Stomach (tissue), 9 donors: ENCODE results near the gene PXMP4. TPM values are rescaled to one million over a fixed set of nuclear protein-coding genes. Genes with fewer than 3 reads are reported as not detected.

ENCODE experiments used
- DNase-seq, 2 donors: peaks; one replicate each; pipeline versions ENCODE4 v3.0.0 to v3.0.0-alpha.2; 2013 to 2019
- H3K27ac ChIP-seq, 5 donors: fragments of 200-600 bp in 4 of 5; sonication (generic) in 4 of 5; one replicate each; pipeline ENCODE4 v1.5.1; 2013 to 2019; ENCODE audit warnings: mild to moderate bottlenecking in 1 of 5, moderate library complexity in 1 of 5
- H3K27me3 ChIP-seq, 3 donors: fragments of 200-600 bp; sonication (generic); one replicate each; pipeline ENCODE4 v1.5.1; 2017 to 2019; ENCODE audit warnings: mixed run types in 1 of 3
- H3K36me3 ChIP-seq, 4 donors: fragments of 200-600 bp; sonication (generic); 1 replicate in 3 of 4; 2 replicates in 1 of 4; pipeline ENCODE4 v1.5.1; 2016 to 2019
- H3K4me1 ChIP-seq, 4 donors: fragments of 200-600 bp; sonication (generic); one replicate each; pipeline ENCODE4 v1.5.1; 2016 to 2019
- H3K4me3 ChIP-seq, 4 donors: fragments of 200-600 bp; sonication (generic) in 3 of 4; one replicate each; pipeline ENCODE4 v1.5.1; 2016 to 2019; ENCODE audit warnings: mild to moderate bottlenecking in 1 of 4
- H3K9me3 ChIP-seq, 4 donors: fragments of 200-600 bp; sonication (generic); one replicate each; pipeline ENCODE4 v1.5.1; 2016 to 2019
- CTCF ChIP-seq, 7 experiments: fragments of 450-650 bp in 4 of 7; fragments of 200-600 bp in 3 of 7; sonication (generic) in 3 of 7; IDR thresholded peaks; one replicate each; pipeline ENCODE4 v1.5.1; 2016 to 2019; ENCODE audit warnings: antibody characterized with exemption in 7 of 7, control low read depth in 2 of 7, mild to moderate bottlenecking in 1 of 7
- EP300 ChIP-seq: sonication (generic); formaldehyde crosslinking; IDR thresholded peaks from one replicate; pipeline ENCODE4 v1.6.1; 2017; ENCODE audit warnings: antibody characterized with exemption
- POLR2A ChIP-seq, 4 donors: fragments of 450-650 bp; IDR thresholded peaks; one replicate each; pipeline ENCODE4 v1.6.1; 2016; ENCODE audit warnings: antibody characterized with exemption in 4 of 4, control low read depth in 2 of 4, mild to moderate bottlenecking in 1 of 4, moderate library complexity in 1 of 4
- POLR2AphosphoS5 ChIP-seq, 3 donors: sonication (generic); formaldehyde crosslinking; IDR thresholded peaks; one replicate each; pipeline ENCODE4 v1.6.1; 2016; ENCODE audit warnings: antibody characterized with exemption in 3 of 3
- WGBS, 5 donors: extraction: QIAGEN DNeasy Blood & Tissue Kit in 3 of 5; methylation state at CpG; one replicate each; pipeline versions ENCODE4 v1.1.5 to v1.1.7; 2013 to 2018; 5-methylcytosine and 5-hydroxymethylcytosine counted together
- intact Hi-C: fragments of 100-400 bp; cut with DNase I; formaldehyde crosslinking; loops from one replicate; pipeline ENCODE4 v1.15.1; 2023; ENCODE audit warnings: low total_unique reads
- polyA plus RNA-seq, 3 donors: library from polyadenylated mRNA; stranded (reverse); fragments of 200-250 nt; gene quantifications; one replicate each; pipeline ENCODE4 v1.2.3, GENCODE V29; 2013
- total RNA-seq, 5 donors: library from RNA; depleted of rRNA; stranded (reverse); fragments of >200 nt; gene quantifications; one replicate each; pipeline versions ENCODE4 v1.1.0 to v1.2.3, GENCODE V29; 2014 to 2016
- donor health status: healthy with polysubstance abuse.
- donor health status: Bipolar disorder and iron deficiency.
- donor health status: healthy.

Gene PXMP4
- total and polyA plus RNA-seq, 8 donors: 0.72 to 36.8 (median 5.6) TPM

GRCh38 chr20:33751775-33752174 is 31.7 kb upstream of the PXMP4 start:
- no peak overlapping the region for H3K4me3 ChIP-seq
- no peaks in the 10 kb centered on the region for H3K27me3 ChIP-seq
- no peaks in the 10 kb centered on the region for H3K9me3 ChIP-seq
- intact Hi-C loops: no loop called here
- no peaks in the 10 kb centered on the region for H3K4me1 ChIP-seq
- TF ChIP-seq EP300 (no peak), POLR2AphosphoS5 (IDR thresholded peaks at IDR 0.05) (no peak), CTCF (IDR thresholded peaks at IDR 0.05) (no peak), POLR2A (IDR thresholded peaks at IDR 0.05) (no peak)
- H3K27ac ChIP-seq: no peak overlapping the region
- H3K36me3 ChIP-seq: peaks cover 16 to 84% (median 79%) of the 10 kb centered on the region in 4 donors
- 88 to 97% (median 92%) methylated on average over 3 to 4 of the region's 4 CpGs for WGBS, 5 donors
- no peak for DNase-seq

- H3K27me3 ChIP-seq: no peaks in the 10 kb centered on the region
- no peak for TF ChIP-seq POLR2AphosphoS5 (IDR thresholded peaks at IDR 0.05)
- TF ChIP-seq CTCF (IDR thresholded peaks at IDR 0.05): no peak
- TF ChIP-seq POLR2A (IDR thresholded peaks at IDR 0.05): no peak
- no peak for TF ChIP-seq EP300
- DNase-seq: no peak
- no peak overlapping the region for H3K27ac ChIP-seq
- 91 to 93% (median 92%) methylated on average over 12 of the region's 12 CpGs for WGBS, 5 donors
- H3K36me3 ChIP-seq: peaks cover 12 to 54% (median 49%) of the 10 kb centered on the region in 4 donors
- no peaks in the 10 kb centered on the region for H3K9me3 ChIP-seq
- no peaks in the 10 kb centered on the region for H3K4me1 ChIP-seq
- intact Hi-C loops: no loop called here
- H3K4me3 ChIP-seq: no peak overlapping the region
Measured at GRCh38 chr20:33746325-33746998, 26.4 kb upstream of the PXMP4 start.

GRCh38 chr20:33744773-33745385 is 24.8 kb upstream of the PXMP4 start:
- Histone ChIP-seq H3K27ac (no peak overlapping the region), H3K4me1 (no peaks in the 10 kb centered on the region), H3K36me3 (peaks cover 12 to 43% (median 33%) of the 10 kb centered on the region in 4 donors), H3K4me3 (no peak overlapping the region), H3K9me3 (no peaks in the 10 kb centered on the region), H3K27me3 (no peaks in the 10 kb centered on the region)
- TF ChIP-seq EP300 (no peak), POLR2AphosphoS5 (IDR thresholded peaks at IDR 0.05) (no peak), POLR2A (IDR thresholded peaks at IDR 0.05) (no peak), CTCF (IDR thresholded peaks at IDR 0.05) (no peak)
- intact Hi-C loops: no loop called here
- 93 to 97% (median 95%) methylated on average over 14 of the region's 14 CpGs for WGBS, 5 donors
- no peak for DNase-seq

- Histone ChIP-seq H3K36me3 (peaks cover 12 to 36% (median 26%) of the 10 kb centered on the region in 4 donors), H3K27me3 (no peaks in the 10 kb centered on the region), H3K9me3 (no peaks in the 10 kb centered on the region), H3K27ac (no peak overlapping the region), H3K4me3 (no peak overlapping the region), H3K4me1 (no peaks in the 10 kb centered on the region)
- intact Hi-C loops: no loop called here
- 91 to 94% (median 92%) methylated on average over 3 of the region's 3 CpGs for WGBS, 5 donors
- TF ChIP-seq POLR2AphosphoS5 (IDR thresholded peaks at IDR 0.05): no peak
- no peak for TF ChIP-seq EP300
- DNase-seq: no peak
Measured at GRCh38 chr20:33744181-33744580, 24.1 kb upstream of the PXMP4 start.

GRCh38 chr20:33740189-33740588 is 20.1 kb upstream of the PXMP4 start:
- no peak overlapping the region for H3K27ac ChIP-seq
- intact Hi-C loops: no loop called here
- H3K27me3 ChIP-seq: no peaks in the 10 kb centered on the region
- TF ChIP-seq POLR2A (IDR thresholded peaks at IDR 0.05): no peak
- TF ChIP-seq CTCF (IDR thresholded peaks at IDR 0.05): no peak
- no peak for TF ChIP-seq EP300
- TF ChIP-seq POLR2AphosphoS5 (IDR thresholded peaks at IDR 0.05): no peak
- H3K4me1 ChIP-seq: no peaks in the 10 kb centered on the region
- peaks cover 0 to 18% (median 4%) of the 10 kb centered on the region in 4 donors for H3K36me3 ChIP-seq
- DNase-seq: no peak
- H3K4me3 ChIP-seq: no peak overlapping the region
- WGBS, 5 donors: 73 to 100% (median 93%) methylated on average over 1 of the region's 1 CpG
- peaks cover 13 to 25% (median 21%) of the 10 kb centered on the region in 4 donors for H3K9me3 ChIP-seq
